Hepatocyte (in vitro differentiated cells): ENCODE data around the gene FTCD.

Experiments
- EZH2 ChIP-seq: fragments of 200-600 bp; sonication (generic); IDR thresholded peaks from 2 replicates; pipeline ENCODE4 v1.6.1; 2016; ENCODE audit warnings: antibody characterized with exemption, mild to moderate bottlenecking, borderline replicate concordance
- TF ChIP-seq, protein P1 (sequence below): fragments of 200-600 bp; sonication (generic); IDR thresholded peaks from 2 replicates; pipeline ENCODE4 v1.5.1; 2016; ENCODE audit warnings: antibody characterized with exemption, mild to moderate bottlenecking; ENCODE audit not compliant: poor library complexity

DNA sequence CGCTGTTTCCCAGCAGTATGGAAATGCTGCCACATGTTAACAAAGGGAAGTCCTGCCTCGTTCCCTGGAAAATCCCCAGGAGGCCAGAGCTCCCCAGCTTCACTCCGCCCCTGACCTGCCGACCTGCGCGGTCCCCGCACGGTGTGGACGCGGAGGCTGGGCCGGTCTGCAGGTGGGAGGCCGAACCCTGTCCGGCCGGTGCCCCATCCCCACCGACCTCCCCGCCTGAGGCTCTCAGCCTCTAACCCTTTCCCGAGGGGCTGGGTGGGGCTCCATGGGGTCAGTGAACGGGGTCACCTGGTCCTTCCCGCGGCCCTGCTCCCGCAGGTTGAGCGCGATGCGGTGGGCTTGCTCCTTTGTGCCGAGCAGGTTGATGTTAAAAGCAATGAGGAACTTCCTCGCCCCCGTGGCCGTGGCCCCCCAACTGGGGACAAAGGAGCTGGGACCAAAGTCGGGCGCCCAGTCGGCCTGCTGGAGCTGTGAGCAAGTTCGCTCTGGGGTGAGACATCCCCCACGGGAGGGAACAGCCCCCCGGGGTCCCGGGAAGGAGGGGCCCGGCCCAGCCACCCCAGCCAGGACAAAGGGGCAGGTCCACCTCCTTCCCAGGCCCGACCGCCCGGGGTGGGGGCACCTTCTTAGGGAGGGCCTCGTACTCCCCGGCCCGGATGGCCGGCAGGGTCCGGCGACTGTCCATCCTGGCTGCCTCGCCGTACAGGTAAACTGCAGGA lies 4.0 kb downstream of the FTCD start:
- TF ChIP-seq, protein P1, sequence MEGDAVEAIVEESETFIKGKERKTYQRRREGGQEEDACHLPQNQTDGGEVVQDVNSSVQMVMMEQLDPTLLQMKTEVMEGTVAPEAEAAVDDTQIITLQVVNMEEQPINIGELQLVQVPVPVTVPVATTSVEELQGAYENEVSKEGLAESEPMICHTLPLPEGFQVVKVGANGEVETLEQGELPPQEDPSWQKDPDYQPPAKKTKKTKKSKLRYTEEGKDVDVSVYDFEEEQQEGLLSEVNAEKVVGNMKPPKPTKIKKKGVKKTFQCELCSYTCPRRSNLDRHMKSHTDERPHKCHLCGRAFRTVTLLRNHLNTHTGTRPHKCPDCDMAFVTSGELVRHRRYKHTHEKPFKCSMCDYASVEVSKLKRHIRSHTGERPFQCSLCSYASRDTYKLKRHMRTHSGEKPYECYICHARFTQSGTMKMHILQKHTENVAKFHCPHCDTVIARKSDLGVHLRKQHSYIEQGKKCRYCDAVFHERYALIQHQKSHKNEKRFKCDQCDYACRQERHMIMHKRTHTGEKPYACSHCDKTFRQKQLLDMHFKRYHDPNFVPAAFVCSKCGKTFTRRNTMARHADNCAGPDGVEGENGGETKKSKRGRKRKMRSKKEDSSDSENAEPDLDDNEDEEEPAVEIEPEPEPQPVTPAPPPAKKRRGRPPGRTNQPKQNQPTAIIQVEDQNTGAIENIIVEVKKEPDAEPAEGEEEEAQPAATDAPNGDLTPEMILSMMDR: no peak
- TF ChIP-seq EZH2: no peak
